GM10847 (cell line): ENCODE measurements around the gene IL3RA.

Experiments used
- POLR2A ChIP-seq: IDR thresholded peaks from 2 replicates; pipeline ENCODE4 v1.6.1; 2011; ENCODE audit not compliant: insufficient read length; ENCODE audit errors: extremely low read depth

IL3RA gene

GRCh38 chrX:1336331-1336943 is at the start of gene IL3RA:
Gene IL3RA, plus strand, starts transcription at chrX:1336785. Its CDS starts 4,981 bp downstream, at chrX:1341766.
- no peak for TF ChIP-seq POLR2A

GRCh38 chrX:1289535-1289934 is 47.0 kb upstream of the IL3RA start:
- no peak for TF ChIP-seq POLR2A

- TF ChIP-seq POLR2A: no peak
These were observed 45.4 kb upstream of the IL3RA start for GRCh38 chrX:1291110-1291740.

GRCh38 chrX:1292575-1293290 is 43.9 kb upstream of the IL3RA start:
- no peak for TF ChIP-seq POLR2A

- TF ChIP-seq POLR2A: no peak
These were observed 42.1 kb upstream of the IL3RA start for GRCh38 chrX:1294301-1295067.

GRCh38 chrX:1295550-1295949 is 41.0 kb upstream of the IL3RA start:
- TF ChIP-seq POLR2A: no peak

GRCh38 chrX:1300449-1300848 is 36.1 kb upstream of the IL3RA start:
- no peak for TF ChIP-seq POLR2A

- TF ChIP-seq POLR2A: no peak
These were observed 31.2 kb upstream of the IL3RA start for GRCh38 chrX:1305411-1305810.

GRCh38 chrX:1306909-1307625 is 29.5 kb upstream of the IL3RA start:
- TF ChIP-seq POLR2A: no peak

GRCh38 chrX:1307626-1308340 is 28.8 kb upstream of the IL3RA start:
- no peak for TF ChIP-seq POLR2A

GRCh38 chrX:1308476-1308875 is 28.1 kb upstream of the IL3RA start:
- TF ChIP-seq POLR2A: no peak

GRCh38 chrX:1313788-1314187 is 22.8 kb upstream of the IL3RA start:
- no peak for TF ChIP-seq POLR2A

- no peak for TF ChIP-seq POLR2A
These were observed 20.1 kb upstream of the IL3RA start for GRCh38 chrX:1316527-1316926.

GRCh38 chrX:1321674-1322073 is 14.9 kb upstream of the IL3RA start:
- no peak for TF ChIP-seq POLR2A
